ENCODE measurements around the gene ENTPD7. TPM values are rescaled to one million over a fixed set of nuclear protein-coding genes. Genes with fewer than 3 reads are reported as not detected.

ENTPD7 gene
- total RNA-seq (2022): 6.3 and 7.4 TPM in 2 replicates
- percentile 60 among the genes with signal in this experiment for Bru-seq, nascent RNA
- percentile 52 among the genes with signal in this experiment for BruChase-seq, experiment 1, labeled RNA remaining after a 6-hour chase
- BruChase-seq, experiment 2, labeled RNA remaining after a 2-hour chase: percentile 55 among the genes with signal in this experiment
- long read RNA-seq, partial matches to known transcripts: 0 of 4 reads
- long read RNA-seq, other reads (novel, unspliced or antisense): 2 of 4 reads

- intact Hi-C loops (cut with micrococcal nuclease; ENCODE audit: unreplicated experiment): no loop called here
- peaks cover 30% of the 10 kb centered on the region for H3K27me3 Mint-ChIP-seq (ENCODE audit: unreplicated experiment)
- peak within 1 kb of the TSS; percentile 83 for H3K4me3 Mint-ChIP-seq (ENCODE audit: low read depth, unreplicated experiment)
- peak; percentile 92 for DNase-seq
- peaks cover 11% of the 10 kb centered on the region for H3K4me1 Mint-ChIP-seq (ENCODE audit: low read depth, unreplicated experiment)
- no TSS peak for BruUV-seq (replicated peaks)
- peaks cover 25% of the 10 kb centered on the region for H3K36me3 Mint-ChIP-seq (ENCODE audit: insufficient read depth, unreplicated experiment)
- CTCF ChIA-PET: no interaction called here
- no peaks in the 10 kb centered on the region for H3K9me3 Mint-ChIP-seq (ENCODE audit: low read depth, unreplicated experiment)
- H3K27ac Mint-ChIP-seq (ENCODE audit: unreplicated experiment): peak within 1 kb of the TSS; percentile 55
- TF ChIP-seq CTCF (IDR thresholded peaks at IDR 0.05; ENCODE audit: unreplicated experiment): no peak
Observed at GRCh38 chr10:99659031-99659867, at the start of gene ENTPD7. ENTPD7 (plus strand) TSS chr10:99659509; CDS start chr10:99659957, 448 bp downstream.

- H3K27me3 Mint-ChIP-seq (ENCODE audit: unreplicated experiment): peaks cover 11% of the 10 kb centered on the region
- intact Hi-C loops (cut with micrococcal nuclease; ENCODE audit: unreplicated experiment): no loop called here
- no peak overlapping the region for H3K27ac Mint-ChIP-seq (ENCODE audit: unreplicated experiment)
- no TSS peak for BruUV-seq (replicated peaks)
- H3K4me3 Mint-ChIP-seq (ENCODE audit: low read depth, unreplicated experiment): no peak overlapping the region
- TF ChIP-seq CTCF (IDR thresholded peaks at IDR 0.05; ENCODE audit: unreplicated experiment): no peak
- DNase-seq: no peak
- no peaks in the 10 kb centered on the region for H3K9me3 Mint-ChIP-seq (ENCODE audit: low read depth, unreplicated experiment)
- no peaks in the 10 kb centered on the region for H3K36me3 Mint-ChIP-seq (ENCODE audit: insufficient read depth, unreplicated experiment)
- CTCF ChIA-PET: no interaction called here
- no peaks in the 10 kb centered on the region for H3K4me1 Mint-ChIP-seq (ENCODE audit: low read depth, unreplicated experiment)
Observed at GRCh38 chr10:99610221-99610620, 49.1 kb upstream of the ENTPD7 start.

- no TSS peak for BruUV-seq (replicated peaks)
- Mint-ChIP-seq H3K4me1 (ENCODE audit: low read depth, unreplicated experiment) (no peaks in the 10 kb centered on the region), H3K36me3 (ENCODE audit: insufficient read depth, unreplicated experiment) (no peaks in the 10 kb centered on the region), H3K4me3 (ENCODE audit: low read depth, unreplicated experiment) (no peak overlapping the region), H3K27me3 (ENCODE audit: unreplicated experiment) (peaks cover under 1% of the 10 kb centered on the region), H3K9me3 (ENCODE audit: low read depth, unreplicated experiment) (no peaks in the 10 kb centered on the region), H3K27ac (ENCODE audit: unreplicated experiment) (no peak overlapping the region)
- CTCF ChIA-PET: interaction anchor here (1.5 to 1.6 kb wide), 2 partner anchors 51 to 175 kb away, joined by 3 to 4 read pairs; no protein-coding TSS in a partner anchor
- intact Hi-C loops (cut with micrococcal nuclease; ENCODE audit: unreplicated experiment): no loop called here
- TF ChIP-seq CTCF (IDR thresholded peaks at IDR 0.05; ENCODE audit: unreplicated experiment): no peak
- no peak for DNase-seq
Observed at GRCh38 chr10:99611326-99611725, 48.0 kb upstream of the ENTPD7 start.

- CTCF ChIA-PET: interaction anchor here (1.5 to 1.6 kb wide), 2 partner anchors 52 to 176 kb away, joined by 3 to 4 read pairs; no protein-coding TSS in a partner anchor
- no peaks in the 10 kb centered on the region for H3K4me1 Mint-ChIP-seq (ENCODE audit: low read depth, unreplicated experiment)
- H3K27ac Mint-ChIP-seq (ENCODE audit: unreplicated experiment): no peak overlapping the region
- H3K4me3 Mint-ChIP-seq (ENCODE audit: low read depth, unreplicated experiment): no peak overlapping the region
- intact Hi-C loops (cut with micrococcal nuclease; ENCODE audit: unreplicated experiment): loop anchor here (1.0 to 2.0 kb wide), 4 partner anchors 39 to 219 kb away; no protein-coding TSS in a partner anchor
- no peaks in the 10 kb centered on the region for H3K36me3 Mint-ChIP-seq (ENCODE audit: insufficient read depth, unreplicated experiment)
- DNase-seq: peak; percentile 38
- BruUV-seq (replicated peaks): no TSS peak
- TF ChIP-seq CTCF (IDR thresholded peaks at IDR 0.05; ENCODE audit: unreplicated experiment): peak; percentile 43
- no peaks in the 10 kb centered on the region for H3K27me3 Mint-ChIP-seq (ENCODE audit: unreplicated experiment)
- no peaks in the 10 kb centered on the region for H3K9me3 Mint-ChIP-seq (ENCODE audit: low read depth, unreplicated experiment)
Observed at GRCh38 chr10:99612167-99612831, 47.0 kb upstream of the ENTPD7 start.
